Ramos (cell line): ENCODE data around the gene POM121.
"Not testable (repeated sequence)": the region's sequence is repeated elsewhere in the genome, so short reads cannot be mapped to it uniquely, and the experiment has no call there.

Source experiments
- in situ Hi-C: fragments of 300-500 bp; cut with MboI; formaldehyde crosslinking; loops from one replicate; pipeline ENCODE4 v1.14.3; 2022; ENCODE audit warnings: low sequenced_read_pairs; ENCODE audit not compliant: unreplicated experiment

POM121 gene

GRCh38 chr7:72948714-72949113 lies 23.8 kb downstream of the POM121 start:
- in situ Hi-C loops: not testable (repeated sequence)

GRCh38 chr7:72949276-72949675 lies 24.4 kb downstream of the POM121 start:
- in situ Hi-C loops: not testable (repeated sequence)

GRCh38 chr7:72949686-72950085 lies 24.8 kb downstream of the POM121 start:
- in situ Hi-C loops: not testable (repeated sequence)

GRCh38 chr7:72950432-72950831 lies 25.5 kb downstream of the POM121 start:
- in situ Hi-C loops: not testable (repeated sequence)

GRCh38 chr7:72953901-72954562 lies 29.1 kb downstream of the POM121 start:
- in situ Hi-C loops: not testable (repeated sequence)

DNA sequence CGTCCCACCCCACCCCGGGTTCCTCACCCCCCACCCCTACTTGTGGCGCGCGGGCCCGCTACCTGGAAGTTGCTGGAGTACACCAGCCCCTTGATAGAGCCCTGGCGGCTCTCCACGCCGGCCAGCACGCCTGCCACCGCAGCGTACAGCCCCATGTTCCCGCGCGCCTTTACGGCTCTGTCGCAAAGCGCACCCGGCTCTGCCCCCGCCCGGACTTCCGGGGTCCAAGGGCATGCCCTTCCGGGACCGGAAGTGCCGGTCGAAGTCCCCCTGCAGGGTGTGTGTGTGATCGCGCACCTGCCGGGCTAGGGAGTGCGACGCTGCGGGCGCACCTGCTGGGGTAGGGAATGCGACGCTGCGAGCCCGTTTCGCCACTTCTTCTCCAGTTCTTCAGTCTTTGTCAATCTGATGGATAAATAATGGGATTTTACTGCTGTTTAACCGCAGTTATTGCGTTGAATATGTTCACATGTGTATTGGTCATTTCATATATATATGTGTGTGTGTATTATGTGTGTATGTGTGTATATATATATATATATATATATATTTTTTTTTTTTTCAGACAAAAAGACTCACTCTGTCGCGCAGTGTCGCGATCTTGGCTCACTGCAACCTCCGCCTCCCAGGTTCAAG lies 29.8 kb downstream of the POM121 start:
- in situ Hi-C loops: not testable (repeated sequence)

GRCh38 chr7:72960029-72960428 lies 35.1 kb downstream of the POM121 start:
- in situ Hi-C loops: not testable (repeated sequence)

DNA sequence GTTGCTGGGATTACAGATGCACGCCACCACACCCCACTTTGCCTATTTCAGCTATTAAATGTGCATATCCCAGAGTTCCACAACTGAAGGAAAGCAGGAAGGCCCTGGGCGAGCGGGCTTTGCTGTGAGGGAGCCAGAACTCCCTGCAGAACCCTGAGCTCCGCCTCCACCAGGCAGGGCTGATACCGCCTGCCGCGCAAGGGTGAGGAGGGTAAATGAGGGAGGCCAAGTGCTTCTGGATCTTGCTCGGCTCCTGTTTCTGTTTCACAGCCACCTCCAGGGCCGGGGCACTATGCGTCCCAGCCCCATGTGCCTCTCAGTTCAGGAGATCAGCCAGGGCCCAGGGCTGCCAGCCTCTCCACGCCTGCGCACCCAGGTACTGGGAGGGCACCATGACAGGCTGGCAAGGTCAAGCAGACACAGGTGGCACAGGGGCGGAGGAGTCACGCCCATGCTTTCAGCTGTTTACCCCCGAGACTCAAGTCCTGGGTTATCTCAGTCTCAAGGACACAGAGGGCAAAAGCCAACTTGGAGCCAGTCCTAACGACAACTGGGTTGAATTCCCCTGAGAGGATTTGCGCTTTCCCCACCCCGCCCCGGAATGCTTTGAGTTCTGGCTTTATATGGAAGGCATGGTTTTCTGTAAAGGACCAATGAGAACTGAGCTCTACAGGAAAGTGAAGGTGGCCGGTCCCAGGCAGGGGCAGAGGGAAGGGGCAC lies 35.9 kb downstream of the POM121 start:
- in situ Hi-C loops: not testable (repeated sequence)

GRCh38 chr7:72961346-72961650 lies 36.4 kb downstream of the POM121 start:
- in situ Hi-C loops: not testable (repeated sequence)

DNA sequence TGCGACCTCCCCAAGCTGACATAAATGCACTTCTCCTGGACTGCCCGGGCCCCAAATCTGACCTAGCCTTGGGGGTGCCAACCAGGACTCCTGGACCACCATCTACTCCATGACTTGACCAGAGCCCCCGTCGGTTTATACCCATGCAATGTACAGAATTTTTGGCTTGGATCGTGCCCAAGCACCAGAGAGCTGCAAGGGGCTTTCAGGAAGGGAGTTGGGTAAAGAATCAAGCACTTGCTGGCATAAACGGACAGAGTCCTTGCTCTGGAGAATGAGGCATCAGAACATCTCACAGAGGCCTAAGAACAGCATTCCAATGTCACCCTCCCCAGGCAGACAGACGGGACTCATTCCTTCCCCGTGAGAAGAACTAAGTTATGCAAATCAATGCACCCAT lies 38.2 kb downstream of the POM121 start:
- in situ Hi-C loops: not testable (repeated sequence)

DNA sequence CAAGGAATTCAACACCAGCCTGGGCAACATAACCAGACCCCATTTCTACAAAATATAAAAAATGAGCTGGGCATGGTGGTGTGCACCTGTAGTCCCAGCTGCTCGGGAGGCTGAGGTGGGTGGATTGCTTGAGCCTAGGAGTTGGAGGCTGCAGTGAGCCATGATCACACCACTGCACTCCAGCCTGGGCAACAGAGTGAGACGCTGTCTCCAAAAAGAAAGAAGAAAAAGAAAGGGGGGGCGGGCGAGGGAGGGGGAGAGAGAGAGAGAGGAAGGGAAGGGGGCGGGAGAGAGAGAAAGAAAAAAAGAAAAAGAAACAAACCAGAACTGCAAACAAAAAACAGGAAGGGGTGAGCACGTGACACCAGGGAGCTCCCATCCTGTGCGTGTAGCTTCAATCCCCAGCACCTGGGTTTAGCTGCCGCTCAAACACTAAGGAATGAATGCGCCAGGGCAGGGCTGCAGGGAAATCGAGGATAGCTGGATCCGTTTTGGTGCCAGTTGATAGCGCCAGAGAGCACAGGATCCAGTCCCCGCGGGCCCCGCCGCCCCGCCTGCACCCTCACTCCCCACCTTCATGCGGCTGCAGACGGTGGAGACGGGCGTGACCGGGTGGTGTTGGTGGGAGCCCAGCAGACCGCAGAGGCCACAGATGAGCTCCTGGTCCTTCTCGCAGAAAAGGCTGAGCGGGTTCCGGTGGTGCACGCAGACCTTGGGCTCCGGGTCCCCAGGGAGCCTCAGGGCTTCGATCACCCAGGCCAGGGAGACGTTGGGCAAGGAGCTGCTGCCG lies 40.5 kb downstream of the POM121 start:
- in situ Hi-C loops: not testable (repeated sequence)

- in situ Hi-C loops: not testable (repeated sequence)
Observed at GRCh38 chr7:72966892-72967291, 42.0 kb downstream of the POM121 start.

DNA sequence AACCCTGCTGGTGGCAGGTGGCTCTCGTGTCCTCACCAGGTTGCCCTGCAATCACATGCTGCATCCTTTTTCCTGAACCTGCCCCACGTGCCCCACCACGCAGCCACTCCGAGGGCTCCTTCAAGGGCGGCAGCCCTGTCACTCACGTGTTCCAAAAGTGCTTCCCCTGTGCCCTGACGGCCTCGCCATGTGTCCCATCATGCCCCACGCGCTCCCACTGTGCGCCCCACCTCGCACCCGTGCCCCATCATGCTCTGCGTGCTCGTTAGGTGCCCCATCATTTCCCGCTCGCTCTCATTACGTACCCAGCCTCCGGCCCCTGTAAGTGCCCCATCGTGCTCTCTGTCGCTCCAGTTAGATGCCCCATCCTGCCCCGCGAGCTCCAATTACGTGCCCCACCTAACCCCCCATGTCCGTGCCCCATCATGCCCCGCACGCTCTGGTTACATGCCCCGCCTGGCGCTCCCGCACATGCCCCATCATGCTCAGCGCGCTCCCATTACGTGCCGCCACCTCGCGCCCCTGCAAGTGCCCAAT lies 44.2 kb downstream of the POM121 start, which contains the start of gene TRIM74:
Gene TRIM74 (minus strand): TSS at position 487 of the 537 bp plus-strand sequence. CDS start 3,309 bp downstream, outside the sequence.
- in situ Hi-C loops: not testable (repeated sequence)

DNA sequence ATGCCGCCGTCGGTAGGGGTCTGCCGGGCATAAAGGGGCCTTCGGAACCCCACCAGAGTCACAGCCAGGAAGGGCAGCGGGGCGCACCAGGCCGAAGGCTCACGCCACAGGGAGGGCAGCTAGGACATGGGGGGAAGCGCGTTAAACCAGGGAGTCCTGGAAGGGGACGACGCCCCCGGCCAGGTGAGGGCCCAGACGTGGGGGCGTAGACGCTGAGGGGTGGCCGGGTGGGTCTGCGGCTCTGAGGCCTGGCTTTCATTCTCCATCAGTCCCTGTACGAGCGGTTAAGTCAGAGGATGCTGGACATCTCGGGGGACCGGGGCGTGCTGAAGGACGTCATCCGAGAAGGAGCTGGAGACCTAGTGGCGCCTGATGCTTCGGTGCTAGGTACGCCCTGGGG lies 44.8 kb downstream of the POM121 start:
- in situ Hi-C loops: not testable (repeated sequence)

DNA sequence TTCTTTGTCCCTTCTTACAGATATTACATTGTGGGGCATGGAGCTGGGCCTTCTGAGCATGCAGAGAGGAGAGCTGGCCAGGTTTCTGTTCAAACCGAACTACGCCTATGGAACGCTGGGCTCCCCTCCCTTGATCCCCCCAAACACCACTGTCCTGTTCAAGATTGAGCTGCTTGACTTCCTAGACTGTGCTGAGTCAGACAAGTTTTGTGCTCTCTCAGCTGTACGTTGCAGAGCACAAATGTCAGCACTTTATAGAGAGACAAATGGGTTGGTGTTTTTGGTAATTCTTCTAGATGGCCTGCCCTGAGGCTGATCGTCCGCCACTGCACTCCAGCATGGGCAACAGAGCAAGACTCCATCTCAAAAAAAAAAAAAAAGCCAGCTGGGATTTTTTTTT lies 46.6 kb downstream of the POM121 start:
- in situ Hi-C loops: not testable (repeated sequence)

DNA sequence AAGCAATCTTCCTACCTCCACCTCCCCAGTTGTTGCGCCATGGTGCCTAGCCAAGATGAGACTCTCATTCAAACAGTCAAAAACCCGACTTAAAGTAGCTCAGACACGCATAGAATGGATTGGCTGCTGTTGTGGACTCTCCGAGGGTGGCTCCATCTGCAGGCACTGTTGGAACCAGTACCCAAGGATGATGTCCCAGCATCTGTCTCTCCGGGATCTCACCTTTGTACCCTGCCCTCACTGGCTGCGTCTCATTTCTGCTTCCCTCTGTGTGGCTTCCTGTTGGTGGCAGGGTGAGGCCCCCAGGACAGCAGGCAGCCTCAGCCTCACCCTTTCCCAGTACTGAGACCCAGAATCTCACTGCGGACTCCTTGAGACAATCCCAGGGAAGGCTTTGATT lies 49.9 kb downstream of the POM121 start:
- in situ Hi-C loops: not testable (repeated sequence)

DNA sequence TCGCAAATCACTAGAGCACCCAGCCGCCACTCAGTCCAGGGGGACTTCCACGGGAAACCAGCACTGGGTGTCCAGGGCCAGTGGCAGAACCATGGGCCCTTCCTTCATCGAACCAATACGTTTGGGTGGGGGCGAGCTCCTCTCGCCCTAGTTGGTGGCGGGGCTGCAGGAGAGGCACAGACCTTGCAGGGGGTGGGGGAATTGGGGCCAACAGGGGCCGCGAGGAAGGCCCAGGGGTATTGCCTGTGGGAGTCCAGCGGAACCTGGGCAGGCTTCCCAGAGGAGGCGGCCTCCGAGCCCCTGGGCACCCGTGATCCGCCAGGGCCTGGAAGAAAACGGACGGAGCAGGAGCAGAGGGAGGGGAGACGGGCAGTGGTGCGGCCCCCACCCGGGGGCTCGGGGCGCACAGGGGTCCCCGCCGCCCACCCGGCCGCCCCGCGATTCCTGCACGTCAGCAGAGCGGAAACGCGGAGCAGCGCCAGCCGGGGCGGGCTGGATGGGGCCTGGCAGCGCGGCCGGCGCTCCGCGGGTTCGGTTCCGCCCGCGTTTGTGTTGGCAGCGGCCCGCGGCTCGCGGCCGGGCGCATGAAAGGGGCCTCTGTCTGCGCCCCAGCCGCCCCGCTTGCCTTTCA lies 50.9 kb downstream of the POM121 start:
- in situ Hi-C loops: not testable (repeated sequence)

DNA sequence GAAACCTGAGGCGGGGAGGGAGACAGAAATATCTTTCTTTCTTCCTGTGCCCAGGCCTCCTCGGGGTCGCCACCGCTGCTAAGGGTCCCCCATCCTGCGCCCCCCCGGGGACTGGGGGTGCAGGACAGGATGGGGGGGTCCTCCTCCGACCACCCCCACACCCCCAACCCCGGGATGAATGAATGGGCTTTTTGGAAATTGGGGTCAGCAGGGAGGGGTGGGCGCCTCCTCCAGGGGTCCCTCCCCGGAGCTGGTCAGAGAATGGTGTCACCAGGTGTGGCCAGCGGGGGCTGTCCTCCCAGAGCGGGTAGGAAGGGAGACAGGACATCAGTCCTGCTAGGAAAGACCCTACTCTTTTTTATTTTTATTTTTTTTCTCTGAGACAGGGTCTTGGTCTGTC lies 51.5 kb downstream of the POM121 start:
- in situ Hi-C loops: not testable (repeated sequence)

- in situ Hi-C loops: not testable (repeated sequence)
Observed at GRCh38 chr7:72980382-72980781, 55.5 kb downstream of the POM121 start.

DNA sequence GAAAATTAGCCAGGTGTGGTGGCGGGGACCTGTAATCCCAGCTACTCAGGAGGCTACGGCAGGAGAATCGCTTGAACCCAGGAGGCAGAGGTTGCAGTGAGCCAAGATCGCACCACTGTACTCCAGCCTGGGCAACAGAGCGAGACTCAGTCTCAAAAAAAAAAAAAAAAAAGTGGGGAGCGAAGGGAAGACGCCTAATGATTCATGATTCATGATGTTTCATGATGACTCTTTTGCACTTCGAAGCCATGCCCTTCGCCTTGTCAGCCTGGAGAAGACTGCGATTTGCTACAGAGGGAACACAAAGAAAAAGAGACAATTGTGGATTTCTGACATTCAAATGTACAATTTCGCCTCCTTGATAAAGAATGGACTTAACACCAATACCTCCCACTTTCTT lies 57.2 kb downstream of the POM121 start:
- in situ Hi-C loops: not testable (repeated sequence)
